ENCODE measurements around the gene ABCA4. TPM values are rescaled to one million over a fixed set of nuclear protein-coding genes. Genes with fewer than 3 reads are reported as not detected.

The ABCA4 gene
- polyA plus RNA-seq, 1 experiment: 0.17 TPM

GRCh38 chr1:94087193-94087592 is 33.8 kb downstream of the ABCA4 start:
- Histone ChIP-seq H3K4me3 (ENCODE audit: low read depth, low read length) (no peak overlapping the region), H3K27me3 (ENCODE audit: control insufficient read depth, insufficient read depth, low read length) (no peaks in the 10 kb centered on the region), H3K27ac (ENCODE audit: low read depth, low read length) (no peak overlapping the region), H3K9me3 (ENCODE audit: control insufficient read depth, insufficient read depth, low read length) (no peaks in the 10 kb centered on the region)
- ChIA-PET POLR2A (no interaction called here), CTCF (no interaction called here)
- no peak for DNase-seq (ENCODE audit: low read depth, low spot score)
- no peak for TF ChIP-seq CTCF (IDR thresholded peaks at IDR 0.05; ENCODE audit: low read depth, low read length)

- ChIA-PET POLR2A (interaction anchor here (1.1 kb wide), 1 partner anchor 21 kb away, joined by 6 read pairs; no protein-coding TSS in a partner anchor), CTCF (no interaction called here)
- Histone ChIP-seq H3K27me3 (ENCODE audit: control insufficient read depth, insufficient read depth, low read length) (no peaks in the 10 kb centered on the region), H3K4me3 (ENCODE audit: low read depth, low read length) (no peak overlapping the region), H3K27ac (ENCODE audit: low read depth, low read length) (no peak overlapping the region), H3K9me3 (ENCODE audit: control insufficient read depth, insufficient read depth, low read length) (no peaks in the 10 kb centered on the region)
- no peak for DNase-seq (ENCODE audit: low read depth, low spot score)
- no peak for TF ChIP-seq CTCF (IDR thresholded peaks at IDR 0.05; ENCODE audit: low read depth, low read length)
Measured at GRCh38 chr1:94084547-94084946, 36.4 kb downstream of the ABCA4 start.

- POLR2A ChIA-PET: no interaction called here
Measured at GRCh38 chr1:94084085-94084484, 36.9 kb downstream of the ABCA4 start.

GRCh38 chr1:94083681-94084080 is 37.3 kb downstream of the ABCA4 start:
- ChIA-PET POLR2A (no interaction called here), CTCF (no interaction called here)
- no peak for DNase-seq (ENCODE audit: low read depth, low spot score)
- no peak overlapping the region for H3K27ac ChIP-seq (ENCODE audit: low read depth, low read length)
- no peak overlapping the region for H3K4me3 ChIP-seq (ENCODE audit: low read depth, low read length)
- no peak for TF ChIP-seq CTCF (IDR thresholded peaks at IDR 0.05; ENCODE audit: low read depth, low read length)
- H3K9me3 ChIP-seq (ENCODE audit: control insufficient read depth, insufficient read depth, low read length): no peaks in the 10 kb centered on the region
- no peaks in the 10 kb centered on the region for H3K27me3 ChIP-seq (ENCODE audit: control insufficient read depth, insufficient read depth, low read length)

More at GRCh38 chr1:94084085-94084484, 36.9 kb downstream of the ABCA4 start:
- Histone ChIP-seq H3K9me3 (ENCODE audit: control insufficient read depth, insufficient read depth, low read length) (no peaks in the 10 kb centered on the region), H3K27ac (ENCODE audit: low read depth, low read length) (no peak overlapping the region), H3K27me3 (ENCODE audit: control insufficient read depth, insufficient read depth, low read length) (no peaks in the 10 kb centered on the region), H3K4me3 (ENCODE audit: low read depth, low read length) (no peak overlapping the region)
- TF ChIP-seq CTCF (IDR thresholded peaks at IDR 0.05; ENCODE audit: low read depth, low read length): no peak
- no peak for DNase-seq (ENCODE audit: low read depth, low spot score)
- CTCF ChIA-PET: no interaction called here

GRCh38 chr1:94081566-94082344 is 39.2 kb downstream of the ABCA4 start:
- no peak overlapping the region for H3K4me3 ChIP-seq (ENCODE audit: low read depth, low read length)
- no peaks in the 10 kb centered on the region for H3K27me3 ChIP-seq (ENCODE audit: control insufficient read depth, insufficient read depth, low read length)
- POLR2A ChIA-PET: no interaction called here
- no peak for TF ChIP-seq CTCF (IDR thresholded peaks at IDR 0.05; ENCODE audit: low read depth, low read length)
- peak overlapping the region; percentile 35 for H3K27ac ChIP-seq (ENCODE audit: low read depth, low read length)
- CTCF ChIA-PET: interaction anchor here (1.0 to 1.3 kb wide), 2 partner anchors 20 to 37 kb away, joined by 4 to 6 read pairs; no protein-coding TSS in a partner anchor
- no peak for DNase-seq (ENCODE audit: low read depth, low spot score)
- no peaks in the 10 kb centered on the region for H3K9me3 ChIP-seq (ENCODE audit: control insufficient read depth, insufficient read depth, low read length)
